WI38 (cell line): ENCODE measurements around the gene DUS2.
A peak's percentile ranks its signal among the peaks of the same experiment; 100 is the strongest.
"Not testable (repeated sequence)": the region's sequence is repeated elsewhere in the genome, so short reads cannot be mapped to it uniquely, and the experiment has no call there.

Experiments used
- H3K4me3 ChIP-seq: 2 replicates; pipeline ENCODE4 v1.5.1; 2011; ENCODE audit warnings: low read depth, mild to moderate bottlenecking, control low read depth, low read length
- CTCF ChIP-seq: IDR thresholded peaks from 2 replicates; pipeline ENCODE4 v1.5.1; 2012; ENCODE audit warnings: low read depth, mild to moderate bottlenecking, control low read depth, low read length

Gene DUS2

DNA sequence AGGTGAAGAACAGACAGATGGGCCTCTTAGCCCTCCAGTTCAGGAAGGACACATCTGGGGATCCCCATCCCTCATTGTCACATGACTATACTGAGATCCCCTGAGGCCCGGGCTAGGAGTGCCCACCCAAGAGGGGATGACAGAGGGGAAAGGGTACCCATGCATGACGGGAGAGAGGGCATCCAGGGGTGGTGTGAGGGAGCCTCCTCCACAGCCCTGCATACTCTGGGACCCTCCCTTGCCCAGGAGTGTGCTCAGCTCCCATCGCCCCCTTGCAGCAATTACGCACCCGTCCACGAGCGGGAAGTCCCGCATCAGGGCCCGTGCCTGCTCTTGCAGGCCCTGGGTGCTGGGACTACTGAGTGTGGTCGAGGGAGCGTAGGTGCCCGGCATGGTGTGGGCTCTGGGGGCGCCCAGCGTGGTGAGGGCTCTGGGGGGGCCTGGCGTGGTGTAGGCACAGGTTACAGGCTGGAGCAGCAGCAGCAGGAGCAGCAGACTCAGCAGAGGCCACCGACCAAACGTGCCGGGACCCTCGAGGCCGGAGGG, 30.4 kb upstream of the DUS2 start:
- TF ChIP-seq CTCF, result no peak
- no peak overlapping the region for H3K4me3 ChIP-seq

DNA sequence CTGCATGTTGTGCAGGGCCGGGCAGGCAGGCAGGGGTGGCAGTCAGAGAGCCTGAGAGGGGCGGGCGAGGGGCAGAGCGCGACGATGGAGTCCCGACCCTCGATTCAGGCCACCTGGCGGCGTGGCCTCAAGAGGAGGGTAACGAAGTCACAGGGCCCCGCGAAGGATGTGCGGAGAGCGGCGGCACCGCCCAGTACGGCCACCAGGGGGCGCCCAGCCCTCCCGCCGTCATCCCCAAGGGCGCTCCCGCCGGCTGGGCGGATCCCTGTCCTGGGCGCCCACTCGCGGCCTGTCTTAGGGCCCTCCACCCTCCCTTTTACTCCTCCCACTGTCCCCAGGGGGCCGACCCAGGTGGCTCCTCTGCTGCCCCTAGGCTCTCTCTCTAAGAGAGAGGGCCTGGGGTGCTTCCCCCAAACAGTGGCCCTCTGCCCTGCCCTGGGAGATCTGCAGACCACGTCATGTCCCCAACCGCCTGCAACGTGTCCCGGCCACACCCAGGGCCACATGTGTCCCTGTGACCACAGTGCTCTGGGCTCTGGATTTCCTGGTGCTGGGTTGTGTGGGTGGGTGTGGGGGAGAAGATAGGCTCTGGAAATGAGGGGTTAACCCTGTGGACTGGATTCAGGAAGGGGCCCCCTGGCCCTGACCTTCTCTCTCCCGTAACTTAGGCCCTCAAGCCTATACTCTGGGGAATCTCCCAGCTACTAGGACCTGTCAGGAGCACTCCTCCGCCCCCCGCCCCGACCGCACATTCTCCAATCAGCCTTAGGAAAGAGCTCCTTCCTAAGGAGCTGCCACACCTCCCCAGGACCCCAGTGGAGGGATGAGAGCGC, 29.7 kb upstream of the DUS2 start:
- no peak overlapping the region for H3K4me3 ChIP-seq
- peak; percentile 82 for TF ChIP-seq CTCF

DNA sequence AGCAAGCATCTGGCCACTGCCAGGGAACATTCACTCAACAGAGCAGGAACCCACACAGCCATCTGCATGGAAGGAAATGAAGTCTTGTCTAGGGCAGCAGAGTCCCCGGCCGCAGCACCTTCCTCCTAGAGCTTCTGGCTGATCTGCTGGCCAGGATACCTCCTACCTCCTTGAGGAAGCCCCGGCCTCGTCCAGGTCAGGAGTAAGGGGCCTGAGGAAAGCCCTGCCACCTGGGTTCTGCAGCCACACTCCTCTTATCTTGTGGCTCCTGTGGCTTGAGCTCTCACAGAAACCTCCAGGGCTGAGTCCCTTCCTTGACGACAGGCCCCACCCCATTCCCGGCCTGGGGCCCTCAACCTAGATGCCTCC, 29.1 kb upstream of the DUS2 start:
- H3K4me3 ChIP-seq, result not testable (repeated sequence)

GRCh38 chr16:67995423-67995822, 27.7 kb upstream of the DUS2 start:
- H3K4me3 ChIP-seq, result no peak overlapping the region
- TF ChIP-seq CTCF, result no peak

DNA sequence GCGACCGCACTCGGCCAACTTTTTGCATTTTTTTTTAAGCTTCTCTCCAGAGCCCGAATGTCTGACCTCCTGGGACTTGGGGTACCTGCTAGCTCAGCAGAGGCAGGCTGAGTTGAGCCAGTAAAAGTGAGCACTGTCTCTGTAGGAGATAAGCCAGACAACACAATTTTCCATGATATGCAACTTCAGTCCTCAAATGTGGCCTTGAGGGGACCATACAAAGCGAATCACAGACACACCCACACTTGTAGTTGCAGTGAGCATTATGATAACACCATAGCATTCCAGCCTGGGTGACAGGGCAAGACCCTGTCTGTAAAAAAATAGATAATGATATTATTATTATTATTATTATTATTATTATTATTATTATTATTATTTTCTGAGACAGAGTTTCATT, 26.4 kb upstream of the DUS2 start:
- TF ChIP-seq CTCF, result no peak
- no peak overlapping the region for H3K4me3 ChIP-seq

GRCh38 chr16:67998231-67998778, 24.8 kb upstream of the DUS2 start:
- not testable (repeated sequence) for H3K4me3 ChIP-seq

- not testable (repeated sequence) for H3K4me3 ChIP-seq
Observed at GRCh38 chr16:67998779-67999688, 24.1 kb upstream of the DUS2 start, which contains the start of gene DPEP2. DPEP2 (minus strand) TSS chr16:67999484; CDS start chr16:67993212, 6,272 bp downstream.

DNA sequence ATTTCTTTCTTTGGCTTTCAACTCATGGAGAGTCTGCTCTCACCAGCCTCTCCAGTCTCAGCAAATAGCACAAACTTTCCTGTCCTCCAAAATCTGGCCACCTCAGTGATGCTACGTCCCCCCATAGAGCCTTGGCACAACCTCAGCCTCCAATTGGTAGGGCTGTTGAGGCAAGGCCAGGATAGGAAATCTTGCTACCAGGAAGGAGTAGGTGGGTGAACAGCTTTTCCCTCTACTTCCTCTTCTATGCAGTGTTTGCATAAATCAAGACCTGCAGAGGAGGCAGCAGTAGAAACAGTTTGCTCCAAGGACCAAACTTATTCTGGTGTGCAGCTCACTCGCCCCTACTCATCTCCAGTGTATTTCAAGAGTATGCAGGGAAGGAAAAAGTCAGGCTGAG, 23.1 kb upstream of the DUS2 start:
- H3K4me3 ChIP-seq, result no peak overlapping the region
- TF ChIP-seq CTCF, result no peak
